HFF-Myc (cell line): ENCODE measurements around the gene DPY30.

ENCODE experiments used
- DNase-seq: peaks from one replicate; pipeline ENCODE4 v3.0.0-alpha.2; 2011; ENCODE audit warnings: low read depth; ENCODE audit errors: extremely low read depth
- H3K4me3 ChIP-seq: replicated peaks from 2 replicates; pipeline ENCODE4 v1.5.1; 2011; ENCODE audit warnings: low read depth, mild to moderate bottlenecking, control low read depth, low read length
- TF ChIP-seq, protein P1 (sequence below): IDR thresholded peaks from 2 replicates; pipeline ENCODE4 v1.5.1; 2012; ENCODE audit warnings: mild to moderate bottlenecking, low read depth, low read length, control low read depth; ENCODE audit errors: missing control alignments

The DPY30 gene

GRCh38 chr2:32005371-32005976 is 34.1 kb downstream of the DPY30 start:
- TF ChIP-seq, protein P1, sequence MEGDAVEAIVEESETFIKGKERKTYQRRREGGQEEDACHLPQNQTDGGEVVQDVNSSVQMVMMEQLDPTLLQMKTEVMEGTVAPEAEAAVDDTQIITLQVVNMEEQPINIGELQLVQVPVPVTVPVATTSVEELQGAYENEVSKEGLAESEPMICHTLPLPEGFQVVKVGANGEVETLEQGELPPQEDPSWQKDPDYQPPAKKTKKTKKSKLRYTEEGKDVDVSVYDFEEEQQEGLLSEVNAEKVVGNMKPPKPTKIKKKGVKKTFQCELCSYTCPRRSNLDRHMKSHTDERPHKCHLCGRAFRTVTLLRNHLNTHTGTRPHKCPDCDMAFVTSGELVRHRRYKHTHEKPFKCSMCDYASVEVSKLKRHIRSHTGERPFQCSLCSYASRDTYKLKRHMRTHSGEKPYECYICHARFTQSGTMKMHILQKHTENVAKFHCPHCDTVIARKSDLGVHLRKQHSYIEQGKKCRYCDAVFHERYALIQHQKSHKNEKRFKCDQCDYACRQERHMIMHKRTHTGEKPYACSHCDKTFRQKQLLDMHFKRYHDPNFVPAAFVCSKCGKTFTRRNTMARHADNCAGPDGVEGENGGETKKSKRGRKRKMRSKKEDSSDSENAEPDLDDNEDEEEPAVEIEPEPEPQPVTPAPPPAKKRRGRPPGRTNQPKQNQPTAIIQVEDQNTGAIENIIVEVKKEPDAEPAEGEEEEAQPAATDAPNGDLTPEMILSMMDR: no peak
- H3K4me3 ChIP-seq: no peak overlapping the region
- DNase-seq: no peak

GRCh38 chr2:32003791-32004190 is 35.8 kb downstream of the DPY30 start:
- no peak overlapping the region for H3K4me3 ChIP-seq
- TF ChIP-seq, protein P1: no peak
- no peak for DNase-seq

DNA sequence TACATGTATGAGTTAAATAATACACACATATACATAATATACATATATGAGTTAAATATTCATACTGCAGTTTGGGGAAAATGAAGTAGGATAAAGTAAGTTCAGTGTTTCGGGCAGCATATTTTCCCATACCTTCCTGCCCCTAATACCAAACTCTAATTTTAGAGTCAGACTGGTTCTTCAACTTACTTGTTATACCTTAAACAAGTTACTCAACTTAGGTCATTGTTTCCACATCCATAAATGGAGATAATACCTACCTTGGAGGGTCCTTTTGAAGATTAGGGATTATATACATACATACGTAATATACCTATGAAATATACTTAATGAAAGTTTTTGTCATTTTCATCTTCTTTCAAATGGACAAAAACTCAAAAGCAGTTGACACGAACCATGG is 37.2 kb downstream of the DPY30 start:
- no peak overlapping the region for H3K4me3 ChIP-seq
- TF ChIP-seq, protein P1: no peak
- DNase-seq: no peak

- H3K4me3 ChIP-seq: no peak overlapping the region
- TF ChIP-seq, protein P1: no peak
- DNase-seq: no peak
These were observed 40.2 kb downstream of the DPY30 start for GRCh38 chr2:31999438-31999837.

GRCh38 chr2:31998731-31999383 is 40.7 kb downstream of the DPY30 start:
- no peak for DNase-seq
- H3K4me3 ChIP-seq: no peak overlapping the region
- TF ChIP-seq, protein P1: no peak

GRCh38 chr2:31997653-31998052 is 42.0 kb downstream of the DPY30 start:
- DNase-seq: no peak
- TF ChIP-seq, protein P1: no peak

More at GRCh38 chr2:31997653-31998052, 42.0 kb downstream of the DPY30 start:
- no peak overlapping the region for H3K4me3 ChIP-seq
